Stimulated activated CD8-positive, alpha-beta memory T cell treated with anti-CD3 and anti-CD28 coated beads, Interleukin-4, amount 100 ng/mL, for 4 hours (primary cell): ENCODE results near the gene XG.
"Not testable (repeated sequence)": the region's sequence is repeated elsewhere in the genome, so short reads cannot be mapped to it uniquely, and the experiment has no call there.

ENCODE experiments used
- DNase-seq, 2 donors: peaks; one replicate each; pipeline ENCODE4 v3.0.0-alpha.2; 2020; ENCODE audit warnings: low read depth in 2 of 2, low spot score in 1 of 2

The XG gene

DNA sequence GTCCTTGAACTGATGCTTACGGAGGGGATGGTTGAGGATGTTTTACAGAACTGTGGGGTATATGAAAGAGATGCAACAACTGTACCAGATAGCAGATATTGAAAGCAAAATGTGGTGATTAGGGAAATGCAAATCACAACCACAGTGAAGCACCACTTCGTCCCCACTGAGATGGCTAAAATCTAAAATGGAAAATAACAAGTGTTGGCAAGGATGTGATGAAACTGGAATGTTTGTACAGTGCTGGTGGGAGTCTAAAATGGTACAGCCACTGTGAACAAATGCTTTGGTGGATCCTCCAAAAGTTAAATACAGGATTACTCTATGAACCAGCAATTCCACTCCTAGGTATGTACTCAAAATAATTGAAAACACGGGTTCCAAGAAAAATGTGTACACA lies 22.9 kb downstream of the XG start:
- DNase-seq: no peak

DNA sequence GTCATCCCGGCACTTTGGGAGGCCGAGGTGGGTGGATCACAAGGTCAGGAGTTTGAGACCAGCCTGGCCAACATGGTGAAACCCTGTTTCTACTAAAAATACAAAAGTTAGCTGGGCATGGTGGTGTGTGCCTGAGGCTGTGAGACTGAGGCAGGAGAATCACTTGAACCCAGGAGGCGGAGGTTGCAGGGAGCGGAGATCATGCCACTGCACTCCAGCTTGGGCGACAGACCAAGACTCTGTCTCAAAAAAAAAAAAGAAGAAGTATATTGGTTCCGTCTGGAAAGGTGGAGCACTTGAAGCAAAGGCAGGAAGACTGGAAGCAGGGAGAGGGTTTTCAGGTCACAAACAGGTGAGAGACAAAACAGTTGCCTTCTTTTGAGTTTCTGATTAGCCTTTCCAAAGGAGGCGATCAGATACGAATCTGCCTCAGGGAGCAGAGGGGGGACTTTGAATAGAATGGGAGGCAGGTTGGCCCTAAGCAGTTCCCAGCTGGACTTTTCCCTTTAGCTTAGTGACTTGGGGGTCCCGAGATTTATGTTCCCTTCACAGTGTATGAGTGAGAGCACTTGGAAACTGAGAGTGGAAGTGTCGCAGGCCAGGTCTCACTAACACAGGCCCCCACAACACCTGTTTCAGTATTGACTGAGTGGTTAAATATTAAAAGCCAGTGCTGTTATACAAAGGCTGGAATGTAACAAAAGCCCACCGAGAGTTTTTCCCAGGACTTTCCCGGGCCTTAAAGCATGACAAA lies 28.8 kb downstream of the XG start:
- DNase-seq: not testable (repeated sequence)

DNA sequence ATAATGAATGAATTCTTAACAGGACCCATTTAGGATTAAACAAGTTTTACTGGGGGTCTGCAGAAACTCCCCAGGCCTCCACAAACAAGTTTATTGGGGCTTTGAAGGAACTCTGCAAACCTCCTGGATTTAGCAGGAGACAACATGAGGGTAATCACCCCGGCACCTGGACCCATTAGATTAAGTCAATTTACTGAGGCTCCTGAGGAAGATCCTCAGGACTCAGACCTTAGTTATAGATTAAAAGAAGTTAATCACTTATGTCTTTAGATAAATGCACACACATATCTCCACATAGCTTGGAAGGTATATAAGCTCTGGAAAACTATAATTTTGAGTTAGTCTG lies 29.4 kb downstream of the XG start:
- DNase-seq: no peak

DNA sequence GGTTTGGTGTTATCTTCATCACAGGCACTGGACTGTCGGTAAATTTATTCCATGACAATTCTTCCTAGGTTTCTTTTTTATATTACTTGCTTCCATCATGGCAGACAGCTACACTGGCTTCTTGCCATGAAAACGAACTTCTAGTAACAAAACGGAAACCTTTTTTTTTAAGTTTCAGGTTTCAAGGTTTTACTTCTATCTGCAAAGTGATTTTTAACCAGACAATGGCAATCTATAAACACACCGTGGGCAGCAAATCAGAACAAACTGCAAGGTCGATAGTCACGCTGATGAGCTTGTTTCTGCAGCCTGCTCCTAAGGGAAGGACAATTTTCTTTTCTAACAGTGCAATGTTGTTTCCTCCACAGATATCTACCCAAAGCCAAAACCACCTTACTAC lies 29.9 kb downstream of the XG start:
- no peak for DNase-seq

DNA sequence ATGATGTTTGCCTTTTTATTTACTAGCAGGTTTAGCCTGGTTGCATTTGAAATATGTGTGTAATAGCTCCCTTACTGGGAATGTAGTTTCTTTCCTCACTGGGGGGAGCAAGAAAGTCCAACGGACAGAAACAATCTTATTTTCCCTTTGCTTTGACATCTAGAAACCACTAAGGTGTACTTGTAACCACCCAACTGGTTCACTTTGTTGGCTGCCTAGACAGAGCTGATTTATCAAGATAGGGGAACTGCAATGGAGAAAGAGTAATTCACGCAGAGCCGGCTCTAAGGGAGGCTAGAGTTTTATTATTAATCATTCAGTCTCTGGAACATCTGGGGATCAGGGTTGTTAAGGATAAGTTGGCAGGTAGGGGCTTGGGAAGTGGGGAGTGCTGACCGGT lies 30.3 kb downstream of the XG start:
- DNase-seq: no peak

DNA sequence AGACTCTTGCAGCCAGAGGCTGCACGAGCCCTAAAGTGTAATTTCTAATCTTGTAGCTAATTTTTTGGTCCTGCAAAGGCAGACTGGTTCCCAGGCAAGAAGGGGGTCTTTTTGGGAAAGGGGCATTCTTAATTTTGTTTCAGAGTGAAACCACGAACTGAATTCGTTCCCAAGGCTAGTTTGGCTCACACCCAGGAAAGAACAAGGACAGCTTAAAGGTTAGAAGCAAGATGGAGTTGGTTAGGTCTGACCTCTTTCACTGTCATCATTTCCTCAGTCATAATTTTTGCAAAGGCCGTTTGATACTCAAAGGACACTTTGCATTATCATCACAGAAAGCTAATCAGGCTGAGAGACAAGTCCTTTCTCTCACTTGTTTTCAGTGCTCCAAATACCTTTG lies 30.9 kb downstream of the XG start:
- no peak for DNase-seq

DNA sequence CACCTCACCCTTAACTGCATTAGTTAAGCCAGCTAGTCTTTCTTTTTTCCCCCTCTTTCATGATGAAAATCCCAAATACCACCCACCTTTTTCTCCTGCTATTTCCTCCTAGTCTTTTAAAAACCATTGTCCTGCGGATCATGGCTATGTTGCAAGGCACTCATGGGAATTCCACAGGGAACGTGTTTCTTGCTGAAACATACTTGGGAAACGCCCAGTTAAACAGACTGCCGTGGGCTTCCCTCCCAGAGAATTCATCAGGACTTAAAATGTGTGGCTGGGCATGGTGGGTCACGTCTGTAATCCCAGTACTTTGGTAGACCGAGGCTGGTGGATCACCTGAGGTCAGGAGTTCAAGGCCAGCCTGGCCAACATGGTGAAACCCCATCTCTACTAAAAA lies 32.2 kb downstream of the XG start:
- DNase-seq: no peak

DNA sequence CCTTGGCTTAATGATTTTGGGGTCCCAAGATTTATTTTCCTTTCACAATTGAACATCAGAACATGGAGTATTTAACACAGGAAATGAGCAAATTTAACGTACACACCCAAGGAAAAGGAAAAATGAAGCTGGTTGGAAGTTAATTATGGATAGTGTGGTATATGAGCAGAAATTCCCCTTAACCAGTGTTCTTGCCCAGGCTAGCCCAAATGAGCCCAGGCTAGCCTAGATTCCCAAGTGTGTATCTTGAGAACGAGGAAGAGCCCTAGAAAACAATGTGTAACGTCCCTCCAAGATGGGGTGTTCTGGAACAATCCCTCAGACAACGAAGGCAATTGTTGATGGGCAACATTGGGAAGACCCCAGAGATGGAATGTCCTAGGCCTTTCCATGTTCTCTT lies 33.7 kb downstream of the XG start:
- DNase-seq: no peak

DNA sequence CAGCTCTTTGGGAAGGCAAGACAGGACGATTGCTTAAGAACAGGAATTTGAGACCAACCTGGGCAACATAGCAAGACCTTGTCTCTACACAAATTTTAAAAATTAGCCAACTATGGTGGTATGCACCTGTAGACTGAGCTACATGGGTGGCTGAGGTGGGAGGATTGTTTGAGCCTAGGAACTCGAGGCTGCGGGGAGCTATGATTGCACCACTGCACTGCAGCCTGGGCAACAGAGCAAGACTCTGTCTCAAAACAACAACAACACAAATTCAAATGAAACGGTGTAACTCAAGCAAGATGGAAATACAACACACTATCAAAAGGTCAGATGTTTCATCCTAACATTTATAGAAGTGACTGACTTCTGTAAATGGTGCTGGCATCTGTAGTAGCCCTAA lies 37.1 kb downstream of the XG start:
- DNase-seq: no peak

DNA sequence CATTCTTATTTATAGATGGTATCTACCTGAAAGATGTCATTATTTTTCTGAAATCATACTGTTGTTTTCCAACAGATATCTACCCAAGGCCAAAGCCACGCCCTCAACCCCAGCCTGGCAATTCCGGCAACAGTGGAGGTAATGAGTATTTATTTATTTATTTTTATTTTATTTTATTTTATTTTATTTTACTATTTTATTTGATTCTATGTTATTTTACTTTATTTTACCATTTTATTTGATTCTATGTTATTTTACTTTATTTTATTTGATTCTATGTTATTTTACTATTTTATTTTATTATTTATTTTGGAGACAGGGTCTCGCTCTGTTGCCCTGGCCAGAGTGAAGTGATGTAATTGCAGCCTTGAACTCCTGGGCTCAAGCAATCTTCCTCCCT lies 37.7 kb downstream of the XG start:
- DNase-seq: no peak

DNA sequence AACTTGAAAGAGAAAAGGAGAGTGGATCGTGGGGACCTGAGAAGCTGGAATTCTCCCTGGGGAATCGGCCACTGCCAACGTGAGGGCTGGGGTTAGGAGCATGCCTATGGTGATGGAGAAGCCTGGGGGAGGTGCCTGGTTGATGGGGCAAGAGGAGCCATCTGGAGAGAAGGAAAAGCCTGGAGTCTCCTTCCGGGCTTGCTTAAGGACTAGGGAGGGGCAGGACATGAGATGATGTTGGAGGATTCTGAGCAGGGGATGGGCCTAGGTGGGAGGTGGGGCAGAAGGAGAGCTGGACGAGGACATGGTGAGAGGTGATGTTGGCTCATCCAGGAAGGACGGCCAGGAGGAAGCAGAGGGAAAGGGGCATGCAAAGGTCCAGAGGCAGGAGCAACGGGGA lies 41.9 kb downstream of the XG start:
- DNase-seq: no peak

DNA sequence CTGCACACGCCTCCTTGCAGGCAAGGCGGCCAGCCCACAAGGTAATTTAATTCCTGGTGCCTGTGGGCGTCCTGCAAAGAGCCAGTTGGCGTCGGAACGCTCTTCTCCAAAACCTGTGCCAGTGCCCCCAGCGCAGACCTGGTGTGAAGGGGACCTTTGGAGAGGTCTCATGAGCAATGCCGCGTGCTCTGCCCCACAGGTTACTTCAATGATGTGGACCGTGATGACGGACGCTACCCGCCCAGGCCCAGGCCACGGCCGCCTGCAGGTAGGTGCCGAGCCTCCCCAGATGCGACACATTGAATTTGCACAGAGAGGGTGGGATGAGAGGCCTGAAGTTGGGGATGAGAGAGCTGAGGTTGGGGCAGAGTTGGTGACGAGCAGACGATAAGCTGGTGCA lies 42.5 kb downstream of the XG start:
- DNase-seq: no peak

DNA sequence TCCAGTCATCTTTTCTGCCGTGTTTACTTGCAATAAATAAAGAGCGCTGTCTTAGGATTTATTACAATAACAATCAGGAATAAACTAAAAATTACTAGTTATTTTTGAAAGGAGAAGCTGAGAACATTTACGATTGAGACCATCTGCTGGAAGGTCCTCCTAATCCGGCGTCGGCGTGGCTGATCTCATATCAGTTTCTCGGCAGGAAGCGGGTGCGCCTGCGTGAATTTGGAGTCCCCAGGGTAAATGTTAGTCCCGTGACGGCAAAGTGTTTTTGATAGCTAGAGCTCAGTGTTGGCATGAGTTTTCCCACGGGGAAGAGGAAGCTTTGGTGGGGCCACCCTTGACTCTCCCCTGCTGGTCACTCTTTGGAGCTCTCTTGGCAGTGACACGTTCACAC lies 45.0 kb downstream of the XG start:
- not testable (repeated sequence) for DNase-seq

DNA sequence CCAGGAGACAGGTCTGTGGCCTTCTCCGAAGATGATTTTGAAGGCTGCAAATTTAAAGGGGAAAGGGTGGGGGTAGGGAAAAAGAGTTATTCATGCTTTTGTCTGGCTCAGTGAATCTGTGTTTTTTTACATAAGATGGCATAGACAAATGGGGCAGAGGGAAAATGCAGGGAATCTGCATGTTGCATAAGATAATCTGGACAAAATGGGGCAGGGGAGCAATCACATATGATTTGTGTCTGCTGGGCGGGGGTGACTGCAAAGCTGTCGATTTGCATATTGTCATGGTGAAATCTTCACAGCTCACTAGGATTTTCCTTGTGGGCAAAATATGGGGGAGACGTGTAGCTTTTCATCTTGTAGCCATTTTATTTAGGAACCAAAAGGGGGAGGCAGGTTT lies 47.5 kb downstream of the XG start:
- no peak for DNase-seq

DNA sequence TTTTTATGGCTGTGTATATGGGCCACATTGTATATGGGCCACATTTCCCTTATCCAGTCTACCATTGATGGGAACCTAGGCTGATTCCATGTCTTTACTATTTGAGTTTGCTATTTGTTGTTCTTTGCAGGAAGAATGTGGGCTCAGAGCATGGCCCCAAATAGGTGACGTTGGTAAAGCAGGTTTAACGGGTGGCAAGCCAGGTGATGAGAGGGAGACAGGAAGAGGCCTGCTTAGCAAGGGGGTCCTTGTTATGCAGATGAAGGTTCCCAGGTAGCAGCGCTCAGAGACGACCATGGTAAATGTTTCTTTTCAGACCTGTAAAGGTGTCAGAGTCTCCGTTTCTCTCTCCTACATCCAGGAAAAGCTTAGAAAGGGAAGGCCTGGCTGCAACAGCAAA lies 48.1 kb downstream of the XG start:
- not testable (repeated sequence) for DNase-seq

DNA sequence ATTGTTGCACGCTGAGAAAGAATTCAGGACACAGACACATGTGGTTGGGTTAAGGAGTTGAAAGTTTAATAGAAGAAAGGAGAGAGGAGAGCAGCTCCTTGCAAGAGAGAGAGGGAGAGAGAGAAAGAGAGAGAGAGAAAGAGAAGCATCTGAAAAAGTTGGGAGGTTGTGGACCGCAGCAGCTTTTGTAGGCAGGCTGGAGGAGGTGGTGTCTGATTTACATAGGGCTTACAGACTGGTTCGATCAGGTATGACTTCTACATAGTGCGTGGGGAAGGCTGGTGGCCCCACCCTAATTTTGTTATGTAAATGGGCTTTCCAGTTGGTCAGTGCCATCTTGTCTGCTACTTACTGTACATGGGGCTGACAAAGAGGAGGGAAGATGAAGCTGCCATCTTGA lies 49.4 kb downstream of the XG start:
- no peak for DNase-seq

DNA sequence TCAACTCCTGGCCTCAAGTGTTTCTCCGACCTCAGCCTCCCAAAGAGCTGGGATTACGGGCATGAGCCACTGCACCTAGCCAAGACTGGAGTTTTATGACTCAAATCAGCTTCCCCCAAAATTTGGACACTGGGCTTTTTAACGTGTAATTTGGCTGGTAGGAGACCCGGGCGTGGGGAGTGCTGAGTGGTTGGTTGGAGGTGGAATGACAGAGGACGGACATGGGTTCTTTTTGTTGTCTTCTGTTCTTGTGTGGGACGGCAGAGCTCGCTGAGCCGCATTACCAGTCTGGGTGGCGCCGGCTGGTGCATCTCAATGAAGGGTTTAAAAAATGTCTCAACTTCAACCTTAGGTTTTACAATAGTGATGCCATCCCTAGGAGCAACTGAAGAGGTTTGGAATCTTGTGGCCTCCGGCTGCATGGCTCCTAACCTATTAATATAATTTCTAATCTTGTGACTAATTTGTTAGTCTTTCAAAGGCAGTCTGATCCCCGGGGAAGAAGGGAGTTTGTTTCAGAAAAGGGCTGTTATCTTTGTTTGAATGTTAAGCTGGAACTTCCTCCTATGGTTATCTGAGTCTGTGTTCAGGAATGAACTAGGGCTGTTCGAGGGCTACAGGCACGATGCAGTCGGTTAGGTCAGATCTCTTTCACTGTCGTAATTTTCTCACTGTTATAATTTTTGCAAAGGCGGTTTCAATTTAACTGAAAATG lies 50.7 kb downstream of the XG start:
- DNase-seq: not testable (repeated sequence)

DNA sequence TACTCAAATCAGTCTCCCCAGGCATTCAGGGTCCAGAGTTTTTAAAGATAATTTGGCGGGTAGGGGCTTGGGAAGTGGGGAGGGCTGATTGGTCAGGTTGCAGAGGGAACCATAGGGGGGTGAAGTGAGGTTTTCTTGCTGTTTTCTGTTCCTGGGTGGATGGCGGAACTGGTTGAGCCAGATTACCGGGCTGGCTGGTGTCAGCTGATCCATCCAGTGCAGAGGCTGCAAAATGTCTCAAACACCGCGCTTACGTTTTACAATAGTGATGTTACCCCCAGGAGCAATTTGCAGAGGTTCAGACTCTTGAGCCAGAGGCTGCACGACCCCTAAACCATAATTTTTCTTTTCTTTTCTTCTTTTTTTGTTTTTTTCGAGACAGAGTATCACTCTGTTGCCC lies 51.6 kb downstream of the XG start:
- DNase-seq: not testable (repeated sequence)

DNA sequence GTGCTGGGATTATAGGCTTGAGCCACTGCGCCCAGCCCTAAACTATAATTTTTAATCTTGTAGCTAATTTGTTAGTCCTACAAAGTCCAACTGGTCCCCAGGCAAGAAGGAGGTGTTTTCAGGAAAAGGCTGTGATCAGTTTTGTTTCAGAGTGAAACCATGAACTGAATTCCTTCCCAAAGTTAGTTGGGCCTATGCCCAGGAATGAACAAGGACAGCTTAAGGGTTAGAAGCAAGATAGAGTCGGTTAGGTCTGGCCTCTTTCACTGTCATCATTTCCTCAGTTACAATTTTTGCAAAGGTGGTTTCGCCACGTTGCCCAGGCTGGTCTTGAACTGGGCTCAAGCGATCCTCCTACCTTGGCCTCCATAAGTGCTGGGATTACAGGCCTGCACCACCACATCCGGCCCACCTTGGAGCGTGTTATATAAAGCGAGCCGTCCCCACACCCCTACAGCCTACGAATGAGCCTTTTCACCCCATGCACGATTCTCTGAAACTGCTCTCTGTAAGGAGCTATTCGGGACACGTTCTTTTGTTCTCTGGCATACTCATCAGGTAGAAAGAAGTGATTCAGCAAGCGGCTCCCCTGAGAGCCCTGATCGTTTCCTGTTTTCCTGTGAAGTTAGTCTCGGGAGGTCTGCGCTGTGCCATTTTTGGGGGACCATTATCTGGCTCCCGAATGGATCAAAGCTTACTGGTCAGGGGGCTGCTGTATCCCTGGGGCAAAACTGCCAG lies 52.4 kb downstream of the XG start:
- DNase-seq: not testable (repeated sequence)

DNA sequence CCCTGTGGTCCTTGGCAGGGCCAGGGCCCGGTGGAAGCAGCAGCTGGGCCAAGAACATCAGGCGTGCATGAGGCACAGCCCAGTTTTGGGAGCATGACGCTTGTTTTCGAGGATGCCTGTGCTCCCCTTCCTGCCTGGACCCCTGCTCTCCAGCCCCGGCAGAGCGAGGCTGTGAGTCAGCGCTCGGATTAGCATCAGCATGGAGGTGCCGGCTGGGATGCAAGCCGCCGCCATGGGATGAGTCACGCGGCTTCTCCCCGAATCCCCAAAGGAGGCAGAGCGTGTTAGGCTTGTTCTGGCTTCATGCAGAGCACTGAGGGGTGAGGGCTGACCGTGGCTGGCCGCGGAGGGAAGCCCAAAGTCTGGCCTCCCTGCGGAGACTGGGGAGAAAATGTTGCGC lies 53.0 kb downstream of the XG start:
- DNase-seq: not testable (repeated sequence)

DNA sequence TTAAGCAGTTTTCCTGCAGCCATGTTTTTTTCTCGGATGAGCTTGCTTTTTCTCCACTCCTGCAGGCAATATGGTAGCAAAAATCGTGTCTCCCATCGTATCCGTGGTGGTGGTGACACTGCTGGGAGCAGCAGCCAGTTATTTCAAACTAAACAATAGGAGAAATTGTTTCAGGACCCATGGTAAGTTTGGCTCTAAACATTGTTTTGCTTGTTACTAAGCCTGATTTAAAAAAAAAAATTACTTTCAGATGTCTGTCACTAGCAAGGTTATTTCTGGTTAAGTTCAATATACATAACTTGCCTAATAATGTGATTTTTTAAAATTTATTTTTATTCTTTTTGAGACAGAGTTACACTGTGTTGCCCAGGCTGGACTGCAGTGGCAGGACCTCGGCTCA lies 59.4 kb downstream of the XG start:
- no peak for DNase-seq

DNA sequence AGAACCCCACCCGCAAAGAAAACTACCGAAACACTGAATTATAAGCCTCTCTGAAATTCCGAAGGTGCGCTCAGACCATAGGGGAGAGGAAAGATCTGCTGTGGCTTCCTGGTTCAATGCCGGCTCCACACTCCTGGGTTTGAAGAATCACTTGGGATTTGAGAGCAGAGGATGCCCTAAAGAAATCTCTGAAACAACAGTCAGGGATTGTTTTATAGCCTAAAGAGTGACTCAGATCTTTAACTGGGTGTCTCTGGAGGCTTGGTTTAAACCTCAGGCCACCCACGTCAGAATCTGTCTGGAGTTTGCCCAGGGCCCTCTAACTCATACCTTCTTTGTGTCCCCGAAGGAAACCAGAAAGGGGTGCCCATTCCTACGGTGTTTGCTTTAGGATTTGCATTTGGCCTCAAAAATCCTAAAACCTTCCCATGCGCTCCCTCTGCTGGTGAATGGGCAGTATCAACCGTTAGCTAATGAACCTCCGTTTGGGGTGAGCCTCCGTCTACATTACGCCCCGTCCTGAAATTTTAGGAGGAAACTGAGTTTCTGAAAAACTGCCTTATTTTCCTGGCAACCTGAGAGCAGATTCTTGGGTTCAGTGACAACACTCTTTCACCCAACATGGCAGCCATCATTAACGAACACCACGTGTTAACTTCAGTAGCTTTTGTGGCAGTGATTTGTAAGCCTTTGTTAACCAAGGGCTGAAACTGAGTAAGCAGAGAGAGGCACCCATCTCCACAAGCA lies 60.5 kb downstream of the XG start:
- DNase-seq: peak; percentile 3 to 17
